Uterus (tissue), 2 donors: ENCODE measurements around the gene RPS14.

ENCODE experiments used
- POLR2A ChIP-seq, 2 donors: fragments of 450-650 bp; IDR thresholded peaks; one replicate each; pipeline ENCODE4 v1.6.1; 2016; ENCODE audit warnings: antibody characterized with exemption in 2 of 2, mild to moderate bottlenecking in 1 of 2, moderate library complexity in 1 of 2
- TF ChIP-seq, protein P1 (sequence below), 4 experiments: fragments of 200-600 bp in 2 of 4; fragments of 450-650 bp in 2 of 4; sonication (generic) in 2 of 4; IDR thresholded peaks; one replicate each; pipeline ENCODE4 v1.5.1; 2016 to 2019; ENCODE audit warnings: antibody characterized with exemption in 4 of 4, mild to moderate bottlenecking in 2 of 4, moderate library complexity in 1 of 4

DNA sequence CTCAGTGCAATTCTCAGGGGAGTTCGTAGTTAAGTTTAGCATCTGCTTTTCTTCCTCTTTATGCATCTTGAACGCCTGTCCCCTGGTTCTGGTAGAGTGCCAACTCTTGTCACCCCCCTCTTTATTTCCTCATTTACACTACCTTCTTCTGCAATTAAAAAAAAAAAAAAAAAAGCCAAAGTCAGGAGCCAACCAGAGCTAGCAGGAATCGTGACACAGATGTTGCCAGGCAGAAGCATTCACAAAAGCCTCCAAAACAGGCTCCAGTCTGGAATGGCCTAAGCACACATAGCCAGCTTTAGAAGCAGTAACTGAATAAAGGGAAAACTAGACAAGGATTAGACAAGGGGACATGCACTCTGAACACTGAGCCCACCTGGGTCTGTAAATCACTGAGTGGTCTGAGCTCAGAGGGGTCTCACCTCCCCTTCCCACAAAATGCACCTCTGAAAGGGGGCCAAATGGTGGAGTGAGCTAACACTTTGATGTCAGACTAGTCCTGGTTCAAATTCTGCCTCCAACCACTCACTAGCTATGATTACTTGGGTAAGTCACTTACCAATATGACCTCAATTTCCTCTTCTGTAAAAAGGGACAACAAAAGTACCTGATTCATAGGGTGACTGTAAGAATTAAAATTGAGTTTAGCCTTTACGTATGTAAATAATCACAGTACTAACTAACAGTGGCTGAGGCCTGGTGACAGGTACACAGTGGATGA, 38.9 kb downstream of the RPS14 start:
- TF ChIP-seq, protein P1, sequence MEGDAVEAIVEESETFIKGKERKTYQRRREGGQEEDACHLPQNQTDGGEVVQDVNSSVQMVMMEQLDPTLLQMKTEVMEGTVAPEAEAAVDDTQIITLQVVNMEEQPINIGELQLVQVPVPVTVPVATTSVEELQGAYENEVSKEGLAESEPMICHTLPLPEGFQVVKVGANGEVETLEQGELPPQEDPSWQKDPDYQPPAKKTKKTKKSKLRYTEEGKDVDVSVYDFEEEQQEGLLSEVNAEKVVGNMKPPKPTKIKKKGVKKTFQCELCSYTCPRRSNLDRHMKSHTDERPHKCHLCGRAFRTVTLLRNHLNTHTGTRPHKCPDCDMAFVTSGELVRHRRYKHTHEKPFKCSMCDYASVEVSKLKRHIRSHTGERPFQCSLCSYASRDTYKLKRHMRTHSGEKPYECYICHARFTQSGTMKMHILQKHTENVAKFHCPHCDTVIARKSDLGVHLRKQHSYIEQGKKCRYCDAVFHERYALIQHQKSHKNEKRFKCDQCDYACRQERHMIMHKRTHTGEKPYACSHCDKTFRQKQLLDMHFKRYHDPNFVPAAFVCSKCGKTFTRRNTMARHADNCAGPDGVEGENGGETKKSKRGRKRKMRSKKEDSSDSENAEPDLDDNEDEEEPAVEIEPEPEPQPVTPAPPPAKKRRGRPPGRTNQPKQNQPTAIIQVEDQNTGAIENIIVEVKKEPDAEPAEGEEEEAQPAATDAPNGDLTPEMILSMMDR (IDR thresholded peaks at IDR 0.05): no peak
- TF ChIP-seq POLR2A (IDR thresholded peaks at IDR 0.05): no peak
